ENCODE data around the gene EMC8. TPM values are rescaled to one million over a fixed set of nuclear protein-coding genes. Genes with fewer than 3 reads are reported as not detected.
A peak's percentile ranks its signal among the peaks of the same experiment; 100 is the strongest.

Gene EMC8
- total and polyA plus RNA-seq, 10 of the 15 experiments (the other 5 are each of a cell fraction or from before 2014, with no cell fraction given), result 7.8 to 62.0 (median 33.5) TPM

- TF ChIP-seq MTA3 (IDR thresholded peaks at IDR 0.05; ENCODE audit: borderline replicate concordance, low read length) (no peak), ZBTB4 (CRISPR knock-in tag; IDR thresholded peaks at IDR 0.05) (no peak), EGR1 (IDR thresholded peaks at IDR 0.05; ENCODE audit: borderline replicate concordance in 1 of 2, low read depth in 2 of 2, low read length in 2 of 2) (peak in 1 of 2 experiments; percentile 17; a peak in 1 of 3 replicates), KAT2A (conservative IDR thresholded peaks at IDR 0.05; ENCODE audit: control insufficient read depth, low read depth, low read length) (no peak), MLLT1 (IDR thresholded peaks at IDR 0.05) (no peak), ZBED1 (IDR thresholded peaks at IDR 0.05; ENCODE audit: borderline replicate concordance) (no peak), FOXM1 (IDR thresholded peaks at IDR 0.05; ENCODE audit: low read depth, low read length) (peak; percentile 79; the same call in 1 of the 2 replicates), SMC3 (IDR thresholded peaks at IDR 0.05; ENCODE audit: borderline replicate concordance, low read length) (peak; percentile 100), IKZF1 (conservative IDR thresholded peaks at IDR 0.05) (peak; percentile 65), E2F8 (IDR thresholded peaks at IDR 0.05; ENCODE audit: low read depth, partially characterized antibody) (no peak), RELA (IDR thresholded peaks at IDR 0.05; ENCODE audit: borderline replicate concordance, partially characterized antibody) (peak; percentile 54), PAX5 (IDR thresholded peaks at IDR 0.05; ENCODE audit: borderline replicate concordance, low read depth, low read length) (no peak), RB1 (IDR thresholded peaks at IDR 0.05; ENCODE audit: borderline replicate concordance) (peak; percentile 81; the same call in 1 of the 2 replicates), ATF3 (IDR thresholded peaks at IDR 0.05; ENCODE audit: borderline replicate concordance, extremely low read depth, low read depth, low read length) (0 out of 2 replicates have a peak, but pooled peaks have one; percentile 27), CHD2 (IDR thresholded peaks at IDR 0.05; ENCODE audit: borderline replicate concordance, low read depth, low read length) (peak; percentile 26; the same call in 1 of the 2 replicates)
Observed at GRCh38 chr16:85821390-85822135, 22.2 kb upstream of the EMC8 start (continued).

Data from GM12878 (cell line).